GM21447 (cell line): Measurements from ENCODE around the gene WASHC4.
"Not testable (repeated sequence)": the region's sequence is repeated elsewhere in the genome, so short reads cannot be mapped to it uniquely, and the experiment has no call there.

Experiments
- ATAC-seq: cut with Tn5 transposase; IDR thresholded peaks from one replicate; pipeline ENCODE4 v1.9.1; 2021; ENCODE audit not compliant: unreplicated experiment

WASHC4 gene

DNA sequence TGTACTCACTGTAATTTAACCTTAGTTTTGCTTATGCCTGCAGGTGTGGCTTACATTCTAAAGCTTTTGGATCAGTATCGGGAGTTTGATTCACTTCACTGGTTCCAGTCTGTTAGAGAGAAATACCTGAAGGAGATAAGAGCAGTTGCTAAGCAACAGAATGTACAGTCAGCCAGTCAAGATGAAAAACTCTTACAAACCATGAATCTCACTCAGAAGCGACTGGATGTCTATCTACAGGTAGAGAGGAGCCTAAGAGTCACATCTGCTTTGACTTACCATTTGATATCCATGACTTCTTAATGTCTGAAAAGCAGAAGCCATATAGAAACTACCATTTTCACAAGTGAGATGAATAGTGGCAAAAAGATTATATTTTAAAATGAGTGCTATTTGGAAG is 56.5 kb downstream of the WASHC4 start:
- ATAC-seq, result no peak

DNA sequence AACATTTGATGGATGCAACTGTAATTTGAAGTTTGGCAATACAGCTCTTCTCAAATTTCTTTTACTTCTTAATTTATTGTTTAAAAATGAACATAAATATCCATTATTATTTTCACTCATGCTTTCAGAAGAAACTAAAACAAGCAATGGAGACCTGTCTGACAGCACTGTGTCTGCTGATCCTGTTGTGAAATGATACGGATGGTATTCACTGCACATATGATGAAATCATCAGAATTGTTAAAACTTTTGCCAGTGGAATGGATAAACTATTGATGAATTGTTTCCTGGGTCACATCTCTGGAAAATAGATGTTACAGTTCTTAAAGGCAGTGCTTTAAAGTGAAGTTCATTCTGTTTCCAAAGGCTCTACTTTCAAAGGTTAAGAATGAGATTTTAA is 59.2 kb downstream of the WASHC4 start:
- no peak for ATAC-seq

DNA sequence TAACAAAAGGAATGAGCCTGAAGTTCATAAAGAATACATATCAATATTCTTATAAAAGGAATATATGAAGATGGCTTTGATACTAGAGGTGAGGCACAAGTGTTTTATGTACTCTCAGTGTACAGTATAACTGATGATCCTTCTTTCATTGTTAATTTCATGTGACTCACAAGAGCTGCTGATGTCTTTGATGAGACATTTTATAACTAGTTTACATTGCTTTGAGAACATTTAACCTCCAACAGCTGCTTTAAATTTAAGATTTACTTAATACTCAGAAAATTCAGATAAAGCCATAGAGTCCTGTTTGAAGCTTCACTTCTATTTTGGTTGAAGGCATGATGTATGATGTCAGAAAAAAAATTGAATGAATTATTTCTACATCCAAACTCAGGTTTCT is 59.8 kb downstream of the WASHC4 start:
- no peak for ATAC-seq

DNA sequence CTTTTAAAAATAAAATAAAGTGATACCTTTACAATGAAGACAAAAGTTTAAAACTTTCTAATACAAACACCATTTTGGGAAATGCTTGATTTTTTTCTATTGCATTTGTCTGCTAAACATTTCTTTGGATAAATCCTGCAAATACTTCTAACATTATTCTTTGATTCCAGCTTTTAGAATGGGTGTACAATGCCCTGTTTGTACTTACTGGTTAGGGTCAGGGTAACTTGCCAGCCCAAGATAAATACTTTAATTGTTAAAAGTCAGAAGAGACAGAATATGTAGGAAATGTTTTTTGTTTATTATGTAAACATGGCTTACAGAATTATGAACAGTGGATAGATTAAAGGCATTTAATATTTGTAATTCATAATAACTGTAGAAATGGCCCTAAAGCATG is 60.5 kb downstream of the WASHC4 start:
- no peak for ATAC-seq

DNA sequence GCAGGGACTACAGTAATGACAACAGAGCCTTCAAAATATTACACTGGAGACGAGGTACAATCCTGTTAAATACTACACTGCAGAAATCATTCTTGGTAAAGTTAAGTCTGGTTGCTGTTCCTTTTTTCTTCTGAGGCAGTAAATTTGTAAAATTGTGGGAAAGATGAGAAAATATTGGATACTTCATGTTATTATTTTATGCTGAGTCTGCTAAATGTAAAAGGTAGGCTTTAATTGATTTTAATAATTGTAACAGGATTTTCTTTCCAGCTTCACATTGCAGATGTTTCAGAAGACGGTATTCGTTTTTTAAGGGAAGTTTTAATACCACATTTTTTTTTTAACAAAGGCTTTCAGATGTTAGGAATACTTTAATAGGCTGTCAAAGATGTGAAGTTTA is 62.6 kb downstream of the WASHC4 start:
- no peak for ATAC-seq

DNA sequence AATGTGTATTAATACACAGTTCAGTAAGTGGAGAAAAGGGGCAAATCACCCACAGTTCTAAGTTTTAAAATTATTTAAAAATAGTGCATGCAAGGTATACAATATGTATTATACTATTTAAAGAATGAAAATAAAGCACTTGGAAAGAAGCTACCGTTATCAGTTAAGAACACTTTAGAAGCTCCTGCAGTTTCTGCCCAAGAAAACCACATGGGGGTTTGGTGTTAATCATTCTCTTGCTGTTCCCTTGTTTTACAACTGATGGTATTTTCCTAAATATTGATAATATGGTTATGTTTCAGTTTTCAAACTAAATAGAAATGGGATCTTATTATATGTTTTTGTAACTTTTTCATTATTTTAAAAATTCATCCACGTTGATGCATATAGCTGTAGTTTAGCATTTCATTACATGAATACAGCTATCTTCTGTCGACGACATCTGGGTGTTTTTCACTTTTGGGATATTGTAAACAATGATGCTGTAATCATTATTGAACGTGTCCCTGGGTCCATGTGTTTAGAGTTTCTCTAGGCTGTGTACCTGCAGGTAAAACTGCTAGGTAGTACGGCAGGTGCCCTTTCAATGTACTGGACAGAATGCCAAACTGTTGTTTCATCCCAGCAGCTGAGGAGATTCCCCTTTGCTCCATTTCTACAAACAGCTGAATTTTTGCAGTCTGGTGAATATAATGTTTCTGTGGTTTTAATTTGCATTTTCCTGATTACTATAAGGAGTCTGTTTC is 64.3 kb downstream of the WASHC4 start:
- no peak for ATAC-seq

DNA sequence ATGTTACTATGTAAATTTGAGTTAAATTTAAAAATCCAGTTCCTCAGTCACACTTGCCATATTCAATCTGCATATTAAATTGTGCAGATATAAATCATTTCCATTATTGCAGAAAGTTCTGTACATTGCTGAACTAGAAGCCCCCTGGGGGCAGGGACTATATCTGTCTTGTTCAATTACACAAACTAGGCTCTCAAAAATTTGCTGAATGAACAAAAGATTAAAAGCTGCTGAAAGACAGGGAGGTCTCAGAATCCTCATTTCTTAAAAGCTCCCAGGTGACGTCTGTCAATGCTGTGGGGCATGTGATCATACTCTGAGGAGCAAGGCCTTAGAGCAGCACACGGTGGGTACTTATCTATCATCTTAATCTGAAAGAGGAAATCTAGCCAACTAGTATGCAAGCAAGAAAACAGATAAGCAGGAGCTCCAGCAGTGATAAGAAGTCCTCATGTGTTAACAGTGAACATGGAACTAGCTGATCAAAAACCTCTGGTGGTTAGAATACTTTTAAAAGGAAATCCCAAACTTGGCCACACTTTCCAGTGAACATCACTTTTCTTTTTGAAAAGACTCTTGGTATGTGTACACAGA is 68.0 kb downstream of the WASHC4 start:
- ATAC-seq, result no peak

DNA sequence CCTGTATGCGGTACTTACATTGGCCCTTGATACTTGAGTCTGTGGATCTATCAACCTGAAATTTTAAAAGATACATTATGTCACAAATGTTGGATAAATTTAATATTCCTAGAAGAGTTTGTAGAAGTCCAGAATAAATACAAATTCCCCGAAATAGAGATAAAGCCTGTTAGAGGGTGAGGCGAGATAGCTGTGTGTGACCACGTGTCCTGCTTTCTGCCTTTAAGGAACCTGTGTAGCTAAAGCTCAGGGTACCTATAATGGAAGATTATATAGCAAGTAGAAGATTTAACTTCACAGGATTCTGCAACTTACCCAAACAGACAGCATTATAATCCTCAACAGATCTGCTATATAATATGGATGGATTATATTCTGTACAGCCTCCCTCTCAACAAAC is 69.7 kb downstream of the WASHC4 start:
- ATAC-seq, result no peak

DNA sequence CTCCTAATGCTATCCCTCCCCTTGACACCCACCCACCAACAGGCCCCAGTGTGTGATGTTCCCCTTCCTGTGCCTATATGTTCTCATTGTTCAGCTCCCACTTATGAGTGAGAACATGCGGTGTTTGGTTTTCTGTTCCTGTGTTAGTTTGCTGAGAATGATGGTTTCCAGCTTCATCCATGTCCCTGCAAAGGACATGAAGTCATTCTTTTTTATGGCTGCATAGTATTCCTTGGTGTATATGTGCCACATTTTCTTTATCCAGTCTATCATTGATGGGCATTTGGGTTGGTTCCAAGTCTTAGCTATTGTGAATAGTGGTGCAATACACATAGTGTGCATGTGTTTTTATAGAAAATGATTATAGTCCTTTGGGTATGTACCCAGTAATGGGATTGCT is 71.6 kb downstream of the WASHC4 start:
- not testable (repeated sequence) for ATAC-seq

DNA sequence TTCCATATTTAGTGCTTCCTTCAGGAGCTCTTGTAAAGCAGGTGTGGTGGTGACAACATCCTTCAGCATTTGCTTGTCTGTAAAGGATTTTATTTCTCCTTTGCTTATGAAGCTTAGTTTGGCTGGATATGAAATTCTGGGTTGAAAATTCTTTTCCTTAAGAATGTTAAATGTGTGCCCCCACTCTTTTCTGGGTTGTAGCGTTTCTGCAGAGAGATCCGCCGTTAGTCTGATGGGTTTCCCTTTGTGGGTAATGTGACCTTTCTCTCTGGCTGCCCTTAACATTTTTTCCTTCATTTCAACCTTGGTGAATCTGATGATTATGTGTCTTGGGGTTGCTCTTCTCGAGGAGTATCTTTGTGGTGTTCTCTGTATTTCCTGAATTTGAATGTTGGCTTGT is 75.9 kb downstream of the WASHC4 start:
- ATAC-seq, result not testable (repeated sequence)

DNA sequence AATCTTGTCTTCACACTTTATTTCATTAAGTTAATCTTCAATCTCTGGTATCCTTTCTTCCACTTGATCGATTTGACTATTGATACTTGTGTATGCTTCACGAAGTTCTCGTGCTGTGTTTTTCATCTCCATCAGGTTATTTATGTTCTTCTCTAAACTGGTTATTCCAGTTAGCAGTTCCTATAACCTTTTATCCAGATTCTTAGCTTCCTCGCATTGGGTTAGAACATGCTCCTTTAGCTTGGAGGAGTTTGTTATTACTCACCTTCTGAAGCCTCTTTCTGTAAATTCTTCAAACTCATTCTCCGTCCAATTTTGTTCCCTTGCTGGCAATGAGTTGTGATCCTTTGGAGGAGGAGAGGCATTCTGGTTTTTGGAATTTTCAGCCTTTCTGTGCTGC is 76.4 kb downstream of the WASHC4 start:
- ATAC-seq, result not testable (repeated sequence)

DNA sequence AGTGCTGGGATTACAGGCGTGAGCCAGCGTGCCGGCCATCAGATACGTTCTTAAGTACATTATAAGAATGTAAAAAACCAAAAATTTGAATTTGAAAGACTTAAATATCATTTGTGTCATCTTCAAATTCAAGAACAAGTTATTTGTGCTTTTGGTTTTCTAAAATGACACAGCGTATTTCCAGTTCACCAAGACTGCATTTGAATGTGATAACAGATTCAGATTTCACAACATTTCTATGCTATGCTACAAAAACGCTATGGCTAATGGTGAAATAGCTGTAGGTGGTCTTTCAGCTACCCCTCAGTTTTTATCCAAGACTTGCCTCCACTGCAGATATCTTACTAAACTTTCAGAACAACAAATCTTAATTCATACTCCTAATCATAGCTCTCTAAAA is 81.8 kb downstream of the WASHC4 start:
- ATAC-seq, result no peak

DNA sequence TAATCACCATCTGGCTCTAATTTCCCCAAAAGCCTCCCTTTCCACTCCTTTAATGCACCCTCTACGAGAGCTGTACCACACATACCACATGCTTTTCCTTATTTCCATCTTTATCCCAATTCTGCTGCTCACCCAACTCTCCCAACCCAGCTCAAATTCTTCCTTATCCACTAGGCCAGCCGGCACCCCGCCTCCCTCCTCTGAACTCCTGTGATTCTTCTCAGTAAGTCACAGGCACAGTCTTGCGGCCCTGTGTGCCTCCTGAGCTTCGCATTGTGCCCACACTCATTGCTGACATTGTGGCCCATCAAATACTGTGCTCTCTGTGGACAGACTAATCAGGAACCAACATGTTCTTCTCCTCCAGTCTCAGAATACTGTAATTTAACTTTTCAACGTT is 83.0 kb downstream of the WASHC4 start:
- no peak for ATAC-seq

DNA sequence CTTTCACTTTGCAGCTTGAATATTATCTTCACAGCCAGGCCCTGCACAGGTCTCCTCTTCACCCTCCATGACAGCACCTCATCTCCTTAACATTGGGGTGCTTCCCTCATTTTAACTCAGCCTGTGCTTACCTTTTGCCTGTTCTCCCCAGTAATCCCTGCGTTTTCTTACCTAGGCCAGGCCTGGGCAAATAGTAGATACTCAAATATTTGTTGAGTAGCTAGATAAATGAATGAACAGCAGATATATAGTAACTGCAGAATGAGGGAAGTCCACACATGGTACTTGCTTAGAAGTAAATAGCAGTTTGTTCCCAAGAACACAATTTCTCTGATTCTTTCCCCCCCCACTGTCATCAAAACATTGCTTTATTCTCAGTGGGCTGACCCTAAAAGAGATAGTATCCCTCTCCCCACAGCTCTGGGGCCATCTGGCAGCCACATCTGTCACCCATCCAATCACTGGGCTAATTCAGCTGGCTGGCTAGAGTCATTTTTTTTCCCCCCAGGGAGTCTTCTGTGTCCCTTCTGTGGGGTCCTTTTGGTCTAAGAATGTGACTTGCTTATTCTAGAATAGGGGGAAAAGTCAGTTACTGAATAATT is 85.2 kb downstream of the WASHC4 start:
- ATAC-seq, result no peak

DNA sequence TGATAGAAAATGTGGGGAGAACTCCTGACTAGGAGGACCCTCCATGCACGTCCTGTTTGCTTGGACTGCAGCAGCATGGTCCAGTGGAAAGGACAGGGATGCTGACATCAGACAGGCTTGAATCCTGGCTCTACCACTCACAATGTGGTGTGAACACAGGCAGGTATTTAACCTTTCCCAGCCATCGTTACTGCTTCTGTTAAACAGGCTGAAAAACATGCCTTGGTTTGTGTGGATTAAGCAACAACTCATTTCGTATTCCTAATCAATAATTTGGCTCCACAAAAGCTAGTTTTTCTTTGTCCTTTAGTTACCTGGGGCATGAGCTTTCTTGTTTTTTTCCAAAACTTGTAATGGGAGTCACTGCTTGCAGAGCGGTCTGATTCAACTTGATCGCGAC is 87.4 kb downstream of the WASHC4 start:
- no peak for ATAC-seq

DNA sequence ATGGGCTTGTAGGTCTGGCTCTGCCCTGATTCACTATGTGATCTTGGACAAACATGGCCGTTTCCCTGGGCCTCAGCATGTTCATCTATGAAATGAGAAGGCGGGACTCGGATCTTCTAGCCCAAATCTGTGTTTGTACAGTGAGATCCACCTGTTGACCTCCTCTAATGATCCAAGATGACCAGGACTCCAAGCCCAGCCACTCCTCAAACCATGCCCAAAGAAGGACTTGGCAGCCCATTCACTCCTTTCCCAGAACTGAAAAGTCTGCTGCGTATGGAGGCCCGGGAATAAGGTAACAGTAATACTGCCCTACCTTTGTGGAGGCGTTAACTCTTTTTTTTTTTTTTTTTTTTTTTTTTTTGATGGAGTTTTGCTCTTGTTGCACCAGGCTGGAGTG is 88.6 kb downstream of the WASHC4 start:
- no peak for ATAC-seq

DNA sequence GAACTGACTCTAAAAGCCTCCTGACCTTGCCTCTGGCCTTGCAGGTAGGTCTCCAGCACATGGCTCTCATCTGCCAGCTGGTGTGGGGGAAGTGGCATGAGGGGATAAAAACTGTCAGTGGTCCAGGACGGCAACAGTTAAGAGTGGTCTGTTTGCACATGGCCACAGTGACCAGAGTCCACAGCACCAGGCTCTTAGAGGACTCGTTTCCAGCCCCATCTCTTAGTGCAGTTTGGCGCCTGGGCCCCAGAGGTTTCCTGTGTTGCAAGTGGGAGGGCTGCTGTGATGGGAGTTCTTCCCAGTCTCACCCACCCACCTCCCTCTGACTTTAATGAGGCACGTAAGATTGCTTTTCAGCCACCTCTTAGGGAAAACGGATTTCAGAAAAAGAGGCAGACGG is 91.4 kb downstream of the WASHC4 start:
- no peak for ATAC-seq

DNA sequence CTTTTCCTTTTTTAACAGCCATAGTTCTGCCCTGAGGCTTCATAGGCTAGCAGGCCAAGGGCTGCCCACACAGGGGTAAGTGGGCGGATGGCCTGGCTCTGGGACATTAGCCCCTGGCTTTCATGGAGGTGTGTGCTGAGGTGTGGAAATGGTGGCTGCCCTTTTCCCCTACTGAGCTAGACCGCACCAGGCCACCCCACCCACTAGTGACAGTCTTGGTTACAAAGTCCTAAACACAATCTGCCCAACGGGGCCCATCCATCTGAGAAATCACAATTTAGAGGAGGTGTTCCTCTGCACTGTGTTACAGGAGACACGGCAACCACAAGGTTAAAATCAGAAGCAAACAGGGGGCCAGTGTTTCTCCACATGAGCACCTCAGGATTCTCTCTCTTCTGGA is 92.9 kb downstream of the WASHC4 start:
- no peak for ATAC-seq

DNA sequence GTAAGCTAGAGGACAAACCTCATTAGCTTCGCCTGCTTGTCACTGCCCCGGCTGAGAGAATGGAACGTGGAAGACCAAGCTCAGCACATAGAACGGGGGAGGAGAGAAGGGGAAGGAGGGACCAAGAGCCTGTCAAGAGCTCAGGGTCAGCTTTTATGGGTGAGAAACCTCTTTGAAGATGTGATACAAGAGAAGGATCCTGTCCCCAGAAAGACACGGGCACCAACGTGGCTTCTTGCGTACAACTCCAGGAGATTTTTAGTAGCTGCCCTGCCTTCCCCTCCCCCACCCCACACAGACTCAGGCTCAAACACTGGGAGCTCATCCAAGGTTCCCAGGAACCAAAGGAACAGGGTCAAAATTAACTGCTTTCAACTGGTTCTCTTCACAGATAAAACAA is 93.8 kb downstream of the WASHC4 start:
- ATAC-seq, result no peak

DNA sequence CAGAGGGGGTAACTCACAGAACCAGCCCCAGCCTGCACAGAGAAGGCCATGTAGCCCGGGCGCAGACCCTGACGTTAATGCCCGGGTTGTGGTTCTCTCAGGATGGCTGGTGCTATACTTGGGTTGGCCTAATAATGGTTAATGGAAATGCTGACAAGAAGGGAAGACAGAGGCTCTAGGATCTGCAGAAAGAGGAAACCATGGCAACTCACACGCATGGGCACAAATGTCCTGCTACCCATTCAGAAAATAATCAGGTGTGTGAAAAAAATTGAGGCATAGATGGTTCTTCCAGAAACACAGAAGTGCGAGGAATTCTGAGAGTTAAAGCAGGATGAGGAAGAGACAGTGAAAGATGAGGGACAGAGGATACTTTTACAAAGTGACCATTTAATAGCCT is 94.7 kb downstream of the WASHC4 start:
- no peak for ATAC-seq

DNA sequence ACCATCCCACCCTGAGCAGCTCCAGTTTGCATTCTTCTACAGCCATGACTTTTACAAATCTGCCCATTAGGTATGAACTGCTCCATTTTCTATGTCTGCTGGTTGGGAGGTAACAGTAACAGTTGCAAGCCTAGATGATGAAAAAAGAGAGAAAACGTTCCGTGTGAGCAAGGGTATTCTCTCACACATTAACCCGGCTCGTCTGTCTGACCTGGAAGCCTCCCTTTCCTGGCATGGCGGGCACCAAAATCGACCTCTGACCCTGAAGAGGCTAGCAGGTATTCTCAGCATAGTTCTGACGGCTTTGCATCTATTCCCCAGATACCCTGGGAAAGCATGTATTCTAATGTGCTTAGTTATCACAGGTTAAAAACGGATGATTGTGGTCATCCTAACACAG is 96.6 kb downstream of the WASHC4 start:
- no peak for ATAC-seq

DNA sequence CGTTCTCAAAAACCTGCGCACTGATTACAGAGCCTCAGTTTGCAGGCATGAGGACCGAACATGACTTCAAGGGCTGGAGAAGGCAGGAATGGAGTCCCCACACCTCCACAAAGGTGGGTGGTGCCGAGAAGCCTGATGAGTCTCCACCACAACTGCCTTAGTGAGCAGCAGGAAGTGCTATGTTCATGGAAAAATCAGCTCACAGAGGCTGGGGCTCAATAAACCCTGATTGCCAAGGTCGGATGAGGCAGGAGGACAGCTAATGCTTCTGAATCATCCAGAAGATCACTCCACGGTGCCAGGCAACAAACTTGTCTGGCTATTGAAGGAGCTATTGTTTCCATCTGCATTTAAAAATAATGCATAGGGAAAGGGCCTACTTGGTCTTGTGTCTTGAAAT is 97.4 kb downstream of the WASHC4 start:
- ATAC-seq, result no peak
